CD8-positive, alpha-beta memory T cell (primary cell): ENCODE data around the gene GPX3. TPM values are rescaled to one million over a fixed set of nuclear protein-coding genes. Genes with fewer than 3 reads are reported as not detected.
A peak's percentile ranks its signal among the peaks of the same experiment; 100 is the strongest.

Experiments used
- CTCF ChIA-PET: fragments of 350-600 bp; sonication (Branson Sonifier 250); formaldehyde crosslinking; loops from one replicate; lab custom pipeline; 2021; ENCODE audit warnings: antibody characterized with exemption; lab: Charles Lee
- POLR2A ChIA-PET: fragments of 350-600 bp; sonication (Branson Sonifier 250); formaldehyde crosslinking; loops from one replicate; lab custom pipeline; 2021; ENCODE audit warnings: antibody characterized with exemption; lab: Charles Lee
- DNase-seq, 5 donors: peaks; one replicate each; pipeline versions ENCODE4 v3.0.0 to v3.0.0-alpha.2; 2020 to 2022; ENCODE audit warnings: mixed read lengths in 1 of 5
- H3K27ac ChIP-seq: one replicate; pipeline ENCODE4 v1.7.0; 2013; ENCODE audit warnings: low read depth, mild to moderate bottlenecking, low read length, moderate library complexity
- H3K27me3 ChIP-seq: 2 replicates; pipeline ENCODE4 v1.7.0; 2013; ENCODE audit warnings: low read length, mild to moderate bottlenecking; ENCODE audit not compliant: insufficient read depth, poor library complexity, severe bottlenecking
- H3K36me3 ChIP-seq: 2 replicates; pipeline ENCODE4 v1.7.0; 2013; ENCODE audit warnings: mild to moderate bottlenecking, low read length, moderate library complexity; ENCODE audit not compliant: insufficient read depth
- H3K4me1 ChIP-seq: 2 replicates; pipeline ENCODE4 v1.7.0; 2013; ENCODE audit warnings: mild to moderate bottlenecking, low read length, moderate library complexity; ENCODE audit not compliant: insufficient read depth
- H3K4me3 ChIP-seq: 2 replicates; pipeline ENCODE4 v1.7.0; 2013; ENCODE audit warnings: mild to moderate bottlenecking, low read length
- H3K9me3 ChIP-seq: 2 replicates; pipeline ENCODE4 v1.7.0; 2013; ENCODE audit warnings: mild to moderate bottlenecking, low read length
- H3K27ac Mint-ChIP-seq, 8 donors: one replicate each; pipeline ENCODE4 v1.8.0; 2020 to 2021; ENCODE audit warnings: mixed read lengths in 8 of 8, mild to moderate bottlenecking in 6 of 8, inconsistent platforms in 3 of 8, moderate library complexity in 3 of 8
- H3K27me3 Mint-ChIP-seq, 2 donors: one replicate each; pipeline ENCODE4 v1.8.0; 2020 to 2021; ENCODE audit warnings: mixed read lengths in 2 of 2, mild to moderate bottlenecking in 1 of 2, moderate library complexity in 1 of 2
- H3K36me3 Mint-ChIP-seq, 3 donors: one replicate each; pipeline ENCODE4 v1.8.0; 2020 to 2021; ENCODE audit warnings: mixed read lengths in 3 of 3, inconsistent platforms in 1 of 3, mild to moderate bottlenecking in 1 of 3
- H3K4me1 Mint-ChIP-seq, 3 donors: one replicate each; pipeline ENCODE4 v1.8.0; 2020 to 2021; ENCODE audit warnings: mixed read lengths in 3 of 3, inconsistent platforms in 1 of 3, mild to moderate bottlenecking in 1 of 3
- H3K4me3 Mint-ChIP-seq, 7 donors: one replicate each; pipeline ENCODE4 v1.8.0; 2020 to 2021; ENCODE audit warnings: mixed read lengths in 7 of 7, mild to moderate bottlenecking in 6 of 7, moderate library complexity in 4 of 7, inconsistent platforms in 2 of 7
- H3K9me3 Mint-ChIP-seq, 5 donors: one replicate each; pipeline ENCODE4 v1.8.0; 2020 to 2022; ENCODE audit warnings: mixed read lengths in 5 of 5, mild to moderate bottlenecking in 3 of 5, moderate library complexity in 2 of 5, inconsistent platforms in 1 of 5
- polyA plus RNA-seq: library from polyadenylated mRNA; unstranded; fragments of 300-500 nt; fragmentation: Illumina TruSeq; gene quantifications from one replicate; pipeline ENCODE4 v1.2.3, GENCODE V29; 2021
- total RNA-seq, 2 experiments: library from RNA; stranded (reverse); gene quantifications; one replicate each; pipeline ENCODE4 v1.2.3, GENCODE V29; 2021

The GPX3 gene
- total and polyA plus RNA-seq, 3 experiments from 2014 or later: 0.63 TPM; not detected in 2

- Histone ChIP-seq H3K36me3 (peaks cover 57% of the 10 kb centered on the region), H3K9me3 (no peaks in the 10 kb centered on the region), H3K27me3 (no peaks in the 10 kb centered on the region), H3K4me3 (no peak overlapping the region), H3K27ac (no peak overlapping the region), H3K4me1 (peaks cover 48% of the 10 kb centered on the region)
- Mint-ChIP-seq H3K36me3 (peaks cover 0 to 96% (median 4%) of the 10 kb centered on the region in 3 donors), H3K4me1 (peaks cover 45 to 82% (median 51%) of the 10 kb centered on the region in 3 donors), H3K27ac (peak overlapping the region in 5 of 8 donors; percentile 17 to 89 (median 38)), H3K9me3 (no peaks in the 10 kb centered on the region), H3K4me3 (no peak overlapping the region), H3K27me3 (no peaks in the 10 kb centered on the region)
- POLR2A ChIA-PET: no interaction called here
- no peak for DNase-seq
- CTCF ChIA-PET: interaction anchor here (1.1 to 1.7 kb wide), 4 partner anchors 17 to 100 kb away, joined by 3 to 5 read pairs (median 5); no protein-coding TSS in a partner anchor
Measured at GRCh38 chr5:151064916-151065499, 44.6 kb downstream of the GPX3 start.

DNA sequence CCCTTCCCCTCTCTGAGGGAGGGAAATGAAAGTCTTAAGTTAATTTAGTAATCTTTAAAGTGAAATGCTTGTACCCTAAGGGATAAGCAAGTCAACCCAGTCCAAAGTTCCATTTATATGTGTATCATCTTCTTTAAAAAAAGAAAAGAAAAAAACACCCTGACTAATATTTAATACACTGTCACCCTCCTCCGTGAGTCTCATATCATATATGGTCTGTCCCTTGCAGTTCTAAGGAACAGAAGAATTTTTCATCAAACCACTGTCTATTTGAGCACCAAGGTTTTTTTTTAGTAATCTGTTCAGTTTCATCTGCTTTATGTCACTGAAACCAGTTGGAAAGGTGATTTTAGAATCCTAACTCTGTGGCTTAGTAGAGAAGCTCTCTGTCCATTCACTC lies 45.2 kb downstream of the GPX3 start:
- Mint-ChIP-seq H3K4me1 (peaks cover 51 to 83% (median 56%) of the 10 kb centered on the region in 3 donors), H3K4me3 (no peak overlapping the region), H3K27ac (peak overlapping the region in 6 of 8 donors; percentile 38 to 82 (median 67)), H3K9me3 (no peaks in the 10 kb centered on the region), H3K36me3 (peaks cover 0 to 96% (median 4%) of the 10 kb centered on the region in 3 donors), H3K27me3 (no peaks in the 10 kb centered on the region)
- Histone ChIP-seq H3K27ac (no peak overlapping the region), H3K9me3 (no peaks in the 10 kb centered on the region), H3K36me3 (peaks cover 58% of the 10 kb centered on the region), H3K4me1 (peaks cover 47% of the 10 kb centered on the region), H3K4me3 (no peak overlapping the region), H3K27me3 (no peaks in the 10 kb centered on the region)
- ChIA-PET CTCF (interaction anchor here (1.1 to 1.7 kb wide), 4 partner anchors 16 to 100 kb away, joined by 3 to 5 read pairs (median 5); no protein-coding TSS in a partner anchor), POLR2A (no interaction called here)
- DNase-seq: no peak

GRCh38 chr5:151066920-151067319 lies 46.5 kb downstream of the GPX3 start:
- Mint-ChIP-seq H3K4me1 (peaks cover 62 to 90% (median 69%) of the 10 kb centered on the region in 3 donors), H3K27ac (peak overlapping the region; percentile 38 to 91 (median 74)), H3K9me3 (no peaks in the 10 kb centered on the region), H3K36me3 (peaks cover 0 to 95% (median 7%) of the 10 kb centered on the region in 3 donors), H3K4me3 (peak overlapping the region in 1 of 7 donors; percentile 41), H3K27me3 (no peaks in the 10 kb centered on the region)
- Histone ChIP-seq H3K9me3 (no peaks in the 10 kb centered on the region), H3K4me1 (peaks cover 58% of the 10 kb centered on the region), H3K27me3 (no peaks in the 10 kb centered on the region), H3K36me3 (peaks cover 45% of the 10 kb centered on the region), H3K27ac (no peak overlapping the region), H3K4me3 (no peak overlapping the region)
- no peak for DNase-seq
- ChIA-PET CTCF (interaction anchor here (1.3 to 1.7 kb wide), 2 partner anchors 14 to 59 kb away, joined by 3 to 5 read pairs; no protein-coding TSS in a partner anchor), POLR2A (no interaction called here)

DNA sequence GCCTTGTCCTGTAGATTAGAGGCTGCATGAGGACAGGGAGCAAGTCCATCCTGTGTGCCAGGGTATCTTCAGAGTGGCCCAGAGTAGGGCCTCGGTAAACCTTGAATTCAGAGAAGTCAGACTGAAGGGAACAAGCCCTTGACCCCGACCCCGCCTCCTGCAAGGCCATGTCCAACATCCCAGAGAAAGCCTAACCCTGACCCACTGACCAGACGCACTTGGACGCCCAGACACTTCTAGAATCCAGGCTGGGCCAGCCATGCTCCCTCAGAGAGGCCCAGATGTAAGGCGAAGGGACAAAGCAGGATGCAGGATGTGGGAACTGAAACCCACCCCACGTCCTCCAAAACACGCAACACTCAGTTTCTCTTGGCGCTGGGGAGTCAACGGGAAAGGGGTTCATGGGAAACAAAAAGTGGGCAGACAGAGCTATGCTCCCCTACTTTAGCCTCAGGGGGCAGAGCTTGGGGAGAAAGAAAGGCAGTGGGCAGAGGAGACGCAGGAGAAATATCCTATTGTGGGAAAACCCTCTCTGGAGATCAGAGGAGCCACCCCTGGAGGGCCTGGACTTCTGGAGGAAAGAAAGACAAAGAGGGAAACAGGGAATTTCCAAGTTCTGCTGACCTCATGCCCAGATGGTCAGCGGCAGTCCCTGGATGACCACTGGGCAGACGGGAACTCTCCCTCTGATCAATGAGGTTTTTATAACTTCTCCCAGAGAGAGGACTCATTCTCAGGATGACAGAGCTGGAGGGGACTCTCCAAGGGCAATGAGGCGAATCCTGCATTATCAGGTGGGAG lies 47.4 kb downstream of the GPX3 start:
- H3K4me1 Mint-ChIP-seq: peaks cover 69 to 90% (median 78%) of the 10 kb centered on the region in 3 donors
- peaks cover 63% of the 10 kb centered on the region for H3K4me1 ChIP-seq
- peak overlapping the region; percentile 61 to 91 (median 78) for H3K27ac Mint-ChIP-seq
- no peak for DNase-seq
- no peaks in the 10 kb centered on the region for H3K27me3 Mint-ChIP-seq
- ChIA-PET POLR2A (interaction anchor here (0.9 kb wide), 1 partner anchor 16 kb away, joined by 3 read pairs; no protein-coding TSS in a partner anchor), CTCF (interaction anchor here (0.6 to 3.7 kb wide), 5 partner anchors 11 to 48 kb away, joined by 3 to 16 read pairs (median 3); no protein-coding TSS in a partner anchor)
- H3K4me3 ChIP-seq: no peak overlapping the region
- no peaks in the 10 kb centered on the region for H3K9me3 Mint-ChIP-seq
- H3K9me3 ChIP-seq: no peaks in the 10 kb centered on the region
- H3K27ac ChIP-seq: no peak overlapping the region
- no peaks in the 10 kb centered on the region for H3K27me3 ChIP-seq
- H3K4me3 Mint-ChIP-seq: peak overlapping the region in 6 of 7 donors; percentile 16 to 72 (median 41)
- peaks cover 0 to 94% (median 9%) of the 10 kb centered on the region in 3 donors for H3K36me3 Mint-ChIP-seq
- peaks cover 36% of the 10 kb centered on the region for H3K36me3 ChIP-seq

DNA sequence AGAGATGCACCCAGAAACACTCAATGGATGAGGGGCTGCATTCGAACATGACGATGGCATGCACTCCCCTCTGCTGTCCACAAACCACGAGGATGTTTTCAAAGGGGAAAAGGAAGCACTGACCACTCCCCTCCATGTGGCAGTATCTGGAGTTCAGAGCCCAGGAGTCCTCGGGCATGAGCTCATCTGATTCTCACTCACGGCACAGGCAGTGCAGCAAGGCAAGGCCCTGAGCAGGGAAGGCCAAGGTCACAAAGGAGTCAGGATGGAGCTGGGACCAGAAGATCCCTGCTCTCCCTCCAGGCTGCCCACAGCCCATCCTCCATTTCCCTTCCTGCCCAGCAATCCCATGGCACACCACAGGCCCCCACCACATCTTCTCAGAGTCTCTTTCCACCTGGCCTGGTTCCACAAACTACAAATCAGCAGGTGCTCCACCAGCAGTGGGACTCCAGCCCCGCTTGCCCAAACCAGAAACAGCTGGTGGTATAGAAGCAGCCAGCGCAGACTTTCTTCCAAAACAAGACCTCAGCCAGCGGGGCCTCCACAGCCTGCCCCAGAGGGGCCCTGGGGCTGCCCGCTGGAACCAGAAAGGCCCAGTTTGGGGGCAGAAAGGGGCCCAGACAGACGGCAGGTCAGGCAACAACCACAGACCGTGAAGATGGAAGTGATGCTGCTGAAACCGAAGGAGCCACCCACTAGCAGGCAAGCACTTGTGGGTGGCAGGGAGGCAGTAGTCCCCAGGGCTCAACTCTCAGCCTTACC lies 48.2 kb downstream of the GPX3 start:
- DNase-seq: no peak
- Histone ChIP-seq H3K4me1 (peaks cover 63% of the 10 kb centered on the region), H3K27me3 (no peaks in the 10 kb centered on the region), H3K9me3 (no peaks in the 10 kb centered on the region), H3K36me3 (peaks cover 28% of the 10 kb centered on the region), H3K4me3 (no peak overlapping the region), H3K27ac (no peak overlapping the region)
- Mint-ChIP-seq H3K4me1 (peaks cover 69 to 92% (median 85%) of the 10 kb centered on the region in 3 donors), H3K27me3 (no peaks in the 10 kb centered on the region), H3K36me3 (peaks cover 0 to 93% (median 7%) of the 10 kb centered on the region in 3 donors), H3K4me3 (peak overlapping the region in 6 of 7 donors; percentile 24 to 87 (median 45)), H3K9me3 (no peaks in the 10 kb centered on the region), H3K27ac (peak overlapping the region; percentile 53 to 93 (median 86))
- ChIA-PET CTCF (interaction anchor here (0.6 to 3.7 kb wide), 6 partner anchors 10 to 47 kb away, joined by 3 to 16 read pairs (median 3); no protein-coding TSS in a partner anchor), POLR2A (interaction anchor here (0.9 to 1.4 kb wide), 2 partner anchors 12 to 15 kb away, joined by 3 read pairs; partner anchors contain the start of gene TNIP1)

- Histone ChIP-seq H3K4me1 (peaks cover 66% of the 10 kb centered on the region), H3K9me3 (no peaks in the 10 kb centered on the region)
Measured at GRCh38 chr5:151070449-151070848, 50.1 kb downstream of the GPX3 start.

GRCh38 chr5:151071021-151071420 lies 50.6 kb downstream of the GPX3 start:
- Mint-ChIP-seq H3K4me1 (peaks cover 75 to 96% (median 84%) of the 10 kb centered on the region in 3 donors), H3K4me3 (peak overlapping the region in 1 of 7 donors; percentile 61), H3K27me3 (no peaks in the 10 kb centered on the region), H3K36me3 (peaks cover 0 to 84% (median 12%) of the 10 kb centered on the region in 3 donors), H3K9me3 (no peaks in the 10 kb centered on the region), H3K27ac (peak overlapping the region in 5 of 8 donors; percentile 19 to 86 (median 63))
- DNase-seq: no peak
- peaks cover 27% of the 10 kb centered on the region for H3K36me3 ChIP-seq
- no peak overlapping the region for H3K4me3 ChIP-seq
- CTCF ChIA-PET: interaction anchor here (1.5 to 3.7 kb wide), 3 partner anchors 19 to 167 kb away, joined by 4 to 16 read pairs (median 4); no protein-coding TSS in a partner anchor
- no peak overlapping the region for H3K27ac ChIP-seq
- H3K27me3 ChIP-seq: no peaks in the 10 kb centered on the region
- no peaks in the 10 kb centered on the region for H3K9me3 ChIP-seq
- peaks cover 69% of the 10 kb centered on the region for H3K4me1 ChIP-seq
- POLR2A ChIA-PET: no interaction called here

More at GRCh38 chr5:151070449-151070848, 50.1 kb downstream of the GPX3 start:
- Histone ChIP-seq H3K4me3 (no peak overlapping the region), H3K27me3 (no peaks in the 10 kb centered on the region), H3K27ac (no peak overlapping the region), H3K36me3 (peaks cover 28% of the 10 kb centered on the region)
- Mint-ChIP-seq H3K36me3 (peaks cover 0 to 83% (median 11%) of the 10 kb centered on the region in 3 donors), H3K9me3 (no peaks in the 10 kb centered on the region), H3K4me3 (peak overlapping the region in 2 of 7 donors; percentile 13 to 14), H3K27me3 (no peaks in the 10 kb centered on the region), H3K27ac (peak overlapping the region; percentile 38 to 86 (median 64)), H3K4me1 (peaks cover 74 to 96% (median 84%) of the 10 kb centered on the region in 3 donors)
- ChIA-PET POLR2A (no interaction called here), CTCF (interaction anchor here (1.0 to 3.7 kb wide), 2 partner anchors 19 to 95 kb away, joined by 5 to 16 read pairs; no protein-coding TSS in a partner anchor)
- DNase-seq: no peak
